Retinal pigment epithelial cell (primary cell): ENCODE results near the gene TMEM132C.

Experiments used
- DNase-seq: peaks from one replicate; pipeline ENCODE4 v3.0.0-alpha.2; 2010; ENCODE audit warnings: low read depth
- H3K4me3 ChIP-seq: 2 replicates; pipeline ENCODE4 v1.5.1; 2011; ENCODE audit warnings: mild to moderate bottlenecking, low read length, control low read depth, moderate library complexity
- CTCF ChIP-seq: conservative IDR thresholded peaks from 2 replicates; pipeline ENCODE4 v1.5.1; 2011; ENCODE audit warnings: low read depth, low read length, control low read depth, inconsistent platforms

The TMEM132C gene

GRCh38 chr12:128313931-128314330 lies 47.0 kb downstream of the TMEM132C start:
- no peak for DNase-seq
- no peak overlapping the region for H3K4me3 ChIP-seq
- TF ChIP-seq CTCF = no peak

GRCh38 chr12:128314611-128315010 lies 47.6 kb downstream of the TMEM132C start:
- no peak for DNase-seq
- no peak overlapping the region for H3K4me3 ChIP-seq
- TF ChIP-seq CTCF = no peak

- no peak for DNase-seq
- TF ChIP-seq CTCF = no peak
These were observed 49.1 kb downstream of the TMEM132C start for GRCh38 chr12:128316078-128316477.

GRCh38 chr12:128316973-128317526 lies 50.1 kb downstream of the TMEM132C start:
- no peak overlapping the region for H3K4me3 ChIP-seq
- no peak for DNase-seq
- no peak for TF ChIP-seq CTCF

More at GRCh38 chr12:128316078-128316477, 49.1 kb downstream of the TMEM132C start:
- no peak overlapping the region for H3K4me3 ChIP-seq

GRCh38 chr12:128318341-128318740 lies 51.4 kb downstream of the TMEM132C start:
- no peak for TF ChIP-seq CTCF
- H3K4me3 ChIP-seq = no peak overlapping the region
- no peak for DNase-seq

GRCh38 chr12:128318946-128319345 lies 52.0 kb downstream of the TMEM132C start:
- DNase-seq = no peak
- no peak for TF ChIP-seq CTCF
- no peak overlapping the region for H3K4me3 ChIP-seq

- H3K4me3 ChIP-seq = no peak overlapping the region
- DNase-seq = no peak
- no peak for TF ChIP-seq CTCF
These were observed 55.4 kb downstream of the TMEM132C start for GRCh38 chr12:128322341-128322740.
